ENCODE data around the gene NUSAP1. TPM values are rescaled to one million over a fixed set of nuclear protein-coding genes. Genes with fewer than 3 reads are reported as not detected.

Gene NUSAP1
- total RNA-seq, 1 experiment from 2014 or later: 205 TPM

DNA sequence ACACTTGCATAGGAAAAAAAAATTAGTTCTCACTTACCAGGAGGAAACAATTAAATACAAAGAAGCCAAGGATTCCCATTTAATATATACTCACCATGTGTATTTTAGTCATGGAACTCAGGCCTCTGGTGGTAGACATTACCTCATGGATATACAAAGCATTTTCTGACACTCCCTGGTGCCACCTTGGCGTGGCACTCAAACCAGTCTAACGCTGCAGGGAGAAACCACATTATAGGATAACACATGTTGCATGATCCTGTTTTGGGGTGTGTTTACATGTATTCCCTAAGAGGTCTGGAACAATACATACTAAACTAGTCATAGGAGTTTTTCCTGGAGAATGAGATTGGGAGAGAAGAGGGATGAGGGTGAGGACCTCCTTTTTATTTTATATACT lies 78.3 kb downstream of the NUSAP1 start:
- Histone ChIP-seq H3K4me3 (ENCODE audit: low read depth, low read length, poor library complexity, severe bottlenecking) (no peak overlapping the region), H3K9me3 (ENCODE audit: low read depth, low read length, poor library complexity, severe bottlenecking) (no peaks in the 10 kb centered on the region), H3K27ac (ENCODE audit: low read depth, low read length, poor library complexity, severe bottlenecking) (no peak overlapping the region), H3K36me3 (ENCODE audit: insufficient read depth, low read length, poor library complexity, severe bottlenecking) (no peaks in the 10 kb centered on the region), H3K4me1 (ENCODE audit: insufficient read depth, low read length, poor library complexity, severe bottlenecking) (no peaks in the 10 kb centered on the region), H3K27me3 (replicated peaks; ENCODE audit: insufficient read depth, low read depth, low read length, poor library complexity) (no peaks in the 10 kb centered on the region)
- ChIA-PET CTCF (interaction anchor here (0.6 kb wide), 1 partner anchor 28 kb away, joined by 3 read pairs; no protein-coding TSS in a partner anchor), POLR2A (ENCODE audit: low non-redundant PET) (interaction anchor here (0.8 kb wide), 1 partner anchor 312 kb away, joined by 3 read pairs; no protein-coding TSS in a partner anchor)
- intact Hi-C loops (cut with micrococcal nuclease; ENCODE audit: unreplicated experiment): no loop called here
- no peak for DNase-seq (ENCODE audit: low spot score)
- BruUV-seq (replicated peaks): no TSS peak
- TF ChIP-seq, protein P1, sequence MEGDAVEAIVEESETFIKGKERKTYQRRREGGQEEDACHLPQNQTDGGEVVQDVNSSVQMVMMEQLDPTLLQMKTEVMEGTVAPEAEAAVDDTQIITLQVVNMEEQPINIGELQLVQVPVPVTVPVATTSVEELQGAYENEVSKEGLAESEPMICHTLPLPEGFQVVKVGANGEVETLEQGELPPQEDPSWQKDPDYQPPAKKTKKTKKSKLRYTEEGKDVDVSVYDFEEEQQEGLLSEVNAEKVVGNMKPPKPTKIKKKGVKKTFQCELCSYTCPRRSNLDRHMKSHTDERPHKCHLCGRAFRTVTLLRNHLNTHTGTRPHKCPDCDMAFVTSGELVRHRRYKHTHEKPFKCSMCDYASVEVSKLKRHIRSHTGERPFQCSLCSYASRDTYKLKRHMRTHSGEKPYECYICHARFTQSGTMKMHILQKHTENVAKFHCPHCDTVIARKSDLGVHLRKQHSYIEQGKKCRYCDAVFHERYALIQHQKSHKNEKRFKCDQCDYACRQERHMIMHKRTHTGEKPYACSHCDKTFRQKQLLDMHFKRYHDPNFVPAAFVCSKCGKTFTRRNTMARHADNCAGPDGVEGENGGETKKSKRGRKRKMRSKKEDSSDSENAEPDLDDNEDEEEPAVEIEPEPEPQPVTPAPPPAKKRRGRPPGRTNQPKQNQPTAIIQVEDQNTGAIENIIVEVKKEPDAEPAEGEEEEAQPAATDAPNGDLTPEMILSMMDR (conservative IDR thresholded peaks at IDR 0.05; ENCODE audit: low read depth, low read length): no peak
- no peak for TF ChIP-seq EZH2 (IDR thresholded peaks at IDR 0.05; ENCODE audit: borderline replicate concordance, low read depth, low read length, poor library complexity, severe bottlenecking)

DNA sequence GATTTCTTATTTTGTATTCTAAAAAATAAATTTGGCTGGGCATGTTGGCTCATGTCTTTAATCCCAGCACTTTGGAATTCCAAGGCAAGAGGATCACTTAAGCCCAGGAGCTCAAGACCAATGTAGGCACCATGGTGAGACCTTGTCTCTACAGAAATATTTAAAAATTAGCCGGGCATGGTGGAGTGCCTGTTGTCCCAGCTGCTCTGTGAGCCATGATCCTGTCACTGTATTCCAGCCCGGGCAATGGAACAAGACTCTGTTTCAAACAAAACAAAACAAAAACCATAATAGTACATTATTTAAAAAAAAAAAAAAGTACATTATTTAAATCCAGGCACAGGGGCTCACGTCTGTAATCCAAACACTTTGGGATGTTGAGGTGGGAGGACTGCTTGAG lies 78.8 kb downstream of the NUSAP1 start:
- Histone ChIP-seq H3K27ac (ENCODE audit: low read depth, low read length, poor library complexity, severe bottlenecking) (no peak overlapping the region), H3K4me3 (ENCODE audit: low read depth, low read length, poor library complexity, severe bottlenecking) (no peak overlapping the region), H3K27me3 (replicated peaks; ENCODE audit: insufficient read depth, low read depth, low read length, poor library complexity) (no peaks in the 10 kb centered on the region), H3K4me1 (ENCODE audit: insufficient read depth, low read length, poor library complexity, severe bottlenecking) (no peaks in the 10 kb centered on the region), H3K36me3 (ENCODE audit: insufficient read depth, low read length, poor library complexity, severe bottlenecking) (no peaks in the 10 kb centered on the region), H3K9me3 (ENCODE audit: low read depth, low read length, poor library complexity, severe bottlenecking) (no peaks in the 10 kb centered on the region)
- TF ChIP-seq, protein P1 (conservative IDR thresholded peaks at IDR 0.05; ENCODE audit: low read depth, low read length): no peak
- TF ChIP-seq EZH2 (IDR thresholded peaks at IDR 0.05; ENCODE audit: borderline replicate concordance, low read depth, low read length, poor library complexity, severe bottlenecking): no peak
- POLR2A ChIA-PET (ENCODE audit: low non-redundant PET): interaction anchor here (0.8 kb wide), 1 partner anchor 312 kb away, joined by 3 read pairs; no protein-coding TSS in a partner anchor
- no peak for DNase-seq (ENCODE audit: low spot score)
- intact Hi-C loops (cut with micrococcal nuclease; ENCODE audit: unreplicated experiment): no loop called here
- no TSS peak for BruUV-seq (replicated peaks)
- CTCF ChIA-PET: no interaction called here

DNA sequence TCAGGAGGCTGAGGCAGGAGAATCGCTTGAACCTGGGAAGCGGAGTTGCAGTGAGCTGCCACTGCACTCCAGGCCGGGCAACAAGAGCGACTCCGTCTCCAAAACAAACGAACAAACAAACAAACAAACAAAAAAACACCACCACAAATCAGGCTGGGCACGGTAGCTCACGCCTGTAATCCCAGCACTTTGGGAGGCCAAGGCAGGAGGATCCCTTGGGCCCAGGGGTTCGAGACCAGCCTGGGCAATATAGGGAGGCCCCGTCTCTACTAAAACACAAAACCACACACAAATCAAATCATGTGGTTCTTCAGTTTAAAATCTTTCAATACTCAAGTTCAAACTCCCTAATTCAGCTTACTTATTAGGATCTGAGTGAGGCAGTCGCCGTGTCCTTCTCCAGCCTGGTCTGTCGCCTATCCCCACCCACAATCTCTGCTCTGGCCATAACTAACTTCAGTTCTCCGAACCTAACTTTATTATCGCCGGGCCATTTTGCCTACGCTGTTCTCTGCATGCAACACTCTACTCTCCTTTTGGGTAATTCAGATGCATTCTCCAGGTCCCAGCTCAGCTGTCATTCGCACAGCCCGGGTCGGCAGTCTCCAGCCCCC lies 83.6 kb downstream of the NUSAP1 start:
- ChIA-PET CTCF (no interaction called here), POLR2A (ENCODE audit: low non-redundant PET) (no interaction called here)
- no peak for DNase-seq (ENCODE audit: low spot score)
- H3K9me3 ChIP-seq (ENCODE audit: low read depth, low read length, poor library complexity, severe bottlenecking): no peaks in the 10 kb centered on the region
- intact Hi-C loops (cut with micrococcal nuclease; ENCODE audit: unreplicated experiment): no loop called here
- H3K36me3 ChIP-seq (ENCODE audit: insufficient read depth, low read length, poor library complexity, severe bottlenecking): no peaks in the 10 kb centered on the region
- no peaks in the 10 kb centered on the region for H3K27me3 ChIP-seq (replicated peaks; ENCODE audit: insufficient read depth, low read depth, low read length, poor library complexity)
- TF ChIP-seq, protein P1 (conservative IDR thresholded peaks at IDR 0.05; ENCODE audit: low read depth, low read length): no peak
- H3K4me1 ChIP-seq (ENCODE audit: insufficient read depth, low read length, poor library complexity, severe bottlenecking): peaks cover 9% of the 10 kb centered on the region
- H3K27ac ChIP-seq (ENCODE audit: low read depth, low read length, poor library complexity, severe bottlenecking): peak overlapping the region; percentile 88
- BruUV-seq (replicated peaks): TSS peak; percentile 94
- peak overlapping the region; percentile 74 for H3K4me3 ChIP-seq (ENCODE audit: low read depth, low read length, poor library complexity, severe bottlenecking)
